ENCODE data around the gene EMILIN2.
"Not testable (repeated sequence)": the region's sequence is repeated elsewhere in the genome, so short reads cannot be mapped to it uniquely, and the experiment has no call there.

The EMILIN2 gene

DNA sequence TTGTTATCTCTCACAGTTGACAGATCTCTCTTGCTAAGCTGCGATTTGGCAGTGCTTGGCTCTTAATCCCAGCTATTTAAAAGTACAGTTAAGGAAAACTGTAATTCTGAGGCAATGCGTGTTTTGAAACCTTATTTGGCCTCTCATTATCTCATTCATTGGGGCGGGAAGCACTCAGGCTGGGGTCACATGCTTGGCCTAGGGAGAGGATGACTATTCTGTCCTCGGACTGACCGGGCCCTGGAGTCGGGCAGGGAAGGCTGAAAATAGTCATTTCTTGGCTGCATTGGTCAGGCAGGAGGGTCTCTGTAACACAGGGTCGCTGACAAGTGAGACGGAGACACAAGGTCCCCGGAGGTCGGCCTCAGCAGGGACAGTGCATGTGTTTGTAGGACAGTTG is 20.2 kb upstream of the EMILIN2 start:
- H3K4me3 ChIP-seq (ENCODE audit: low read depth, low read length): no peak overlapping the region
- TF ChIP-seq, protein P1, sequence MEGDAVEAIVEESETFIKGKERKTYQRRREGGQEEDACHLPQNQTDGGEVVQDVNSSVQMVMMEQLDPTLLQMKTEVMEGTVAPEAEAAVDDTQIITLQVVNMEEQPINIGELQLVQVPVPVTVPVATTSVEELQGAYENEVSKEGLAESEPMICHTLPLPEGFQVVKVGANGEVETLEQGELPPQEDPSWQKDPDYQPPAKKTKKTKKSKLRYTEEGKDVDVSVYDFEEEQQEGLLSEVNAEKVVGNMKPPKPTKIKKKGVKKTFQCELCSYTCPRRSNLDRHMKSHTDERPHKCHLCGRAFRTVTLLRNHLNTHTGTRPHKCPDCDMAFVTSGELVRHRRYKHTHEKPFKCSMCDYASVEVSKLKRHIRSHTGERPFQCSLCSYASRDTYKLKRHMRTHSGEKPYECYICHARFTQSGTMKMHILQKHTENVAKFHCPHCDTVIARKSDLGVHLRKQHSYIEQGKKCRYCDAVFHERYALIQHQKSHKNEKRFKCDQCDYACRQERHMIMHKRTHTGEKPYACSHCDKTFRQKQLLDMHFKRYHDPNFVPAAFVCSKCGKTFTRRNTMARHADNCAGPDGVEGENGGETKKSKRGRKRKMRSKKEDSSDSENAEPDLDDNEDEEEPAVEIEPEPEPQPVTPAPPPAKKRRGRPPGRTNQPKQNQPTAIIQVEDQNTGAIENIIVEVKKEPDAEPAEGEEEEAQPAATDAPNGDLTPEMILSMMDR (IDR thresholded peaks at IDR 0.05; ENCODE audit: low read depth, low read length): no peak

DNA sequence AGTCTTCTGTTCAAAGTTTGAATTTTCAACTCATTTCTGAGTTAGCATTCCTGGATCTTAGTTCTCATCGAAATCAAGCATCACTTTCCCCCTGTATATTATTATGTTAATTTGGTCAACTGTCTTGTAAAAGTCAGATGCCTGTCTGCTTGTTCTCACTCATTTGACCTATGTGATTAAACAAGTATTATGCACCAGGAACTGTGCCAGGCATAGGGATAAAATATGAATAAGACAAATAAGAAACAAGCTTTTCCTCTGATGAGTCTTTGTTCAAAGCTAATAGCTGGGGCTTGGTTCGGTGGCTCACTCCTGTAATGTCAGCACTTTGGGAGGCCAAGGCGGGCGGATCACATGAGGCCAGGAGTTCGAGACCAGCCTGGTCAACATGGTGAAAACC is 19.7 kb upstream of the EMILIN2 start:
- no peak overlapping the region for H3K4me3 ChIP-seq (ENCODE audit: low read depth, low read length)
- TF ChIP-seq, protein P1 (IDR thresholded peaks at IDR 0.05; ENCODE audit: low read depth, low read length): no peak

DNA sequence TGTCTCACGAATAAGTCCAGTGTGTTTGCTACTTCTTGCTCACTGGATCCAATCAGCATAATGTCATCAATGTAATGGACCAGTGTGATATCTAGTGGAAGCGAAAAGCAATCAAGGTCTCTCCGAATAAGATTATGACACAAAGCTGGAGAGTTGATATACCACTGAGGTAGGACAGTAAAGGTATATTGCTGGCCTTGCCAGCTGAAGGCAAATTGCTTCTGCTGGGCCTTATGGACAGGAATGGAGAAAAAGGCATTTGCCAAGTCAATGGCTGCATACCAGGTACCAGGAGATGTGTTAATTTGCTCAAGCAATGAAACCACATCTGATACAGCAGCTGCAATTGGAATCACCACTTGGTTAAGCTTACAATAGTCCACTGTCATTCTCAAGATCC is 10.7 kb upstream of the EMILIN2 start:
- H3K4me3 ChIP-seq (ENCODE audit: low read depth, low read length): not testable (repeated sequence)

DNA sequence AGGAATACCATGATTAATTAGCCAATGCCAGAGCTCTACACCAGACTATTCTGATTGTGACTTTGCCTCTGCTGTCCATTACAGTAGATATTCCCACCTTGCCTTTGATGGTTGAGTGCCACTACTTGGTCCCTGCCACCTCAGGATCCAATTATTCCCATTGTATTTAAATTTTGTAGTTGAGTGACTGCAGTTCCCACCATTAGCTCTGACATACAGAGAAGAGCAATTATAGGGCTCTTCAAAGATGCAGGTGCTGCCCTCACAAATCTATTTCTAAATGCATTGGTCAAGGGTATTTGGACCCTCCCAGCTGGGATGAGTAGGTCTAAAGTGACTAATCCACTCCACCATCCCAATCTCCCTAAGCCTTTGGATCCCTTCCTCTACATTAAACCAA is 9.5 kb upstream of the EMILIN2 start:
- not testable (repeated sequence) for H3K4me3 ChIP-seq (ENCODE audit: low read depth, low read length)

DNA sequence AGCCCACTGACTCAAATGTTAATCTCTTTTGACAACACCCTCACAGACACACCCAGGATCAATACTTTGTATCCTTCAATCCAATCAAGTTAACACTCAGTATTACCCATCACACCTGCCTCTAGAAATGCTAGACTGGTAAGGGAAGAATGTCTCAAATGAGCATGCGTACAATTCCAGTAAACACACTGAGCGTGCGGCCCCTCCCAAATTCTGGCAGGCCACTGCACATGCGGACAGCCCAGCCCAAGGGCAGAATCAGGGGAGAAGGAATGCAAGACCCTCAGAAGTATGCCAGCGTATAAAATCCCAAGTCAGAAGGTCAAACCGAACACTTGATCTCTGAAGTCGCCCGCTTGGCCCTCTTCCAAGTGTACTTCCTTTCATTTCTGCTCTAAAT is 7.6 kb upstream of the EMILIN2 start:
- TF ChIP-seq, protein P1 (IDR thresholded peaks at IDR 0.05; ENCODE audit: low read depth, low read length): no peak
- no peak overlapping the region for H3K4me3 ChIP-seq (ENCODE audit: low read depth, low read length)

DNA sequence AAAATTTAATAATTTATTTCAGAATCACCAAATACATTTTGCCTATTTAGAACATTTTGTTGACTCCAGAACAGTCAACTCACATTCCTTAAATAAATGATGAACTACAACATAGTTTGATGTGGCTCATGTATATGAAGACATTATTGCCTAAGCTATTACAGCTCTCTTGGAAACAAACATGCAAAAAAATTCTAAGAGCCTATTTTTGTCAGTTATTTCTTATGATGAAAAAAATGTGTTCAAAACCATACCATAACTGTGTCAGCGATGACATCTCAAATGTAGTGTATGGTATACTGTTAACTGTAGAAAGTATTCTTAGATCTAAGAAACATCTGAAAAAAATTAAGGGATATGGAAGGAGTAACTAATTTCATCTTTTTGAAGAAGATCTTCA is 6.3 kb upstream of the EMILIN2 start:
- TF ChIP-seq, protein P1 (IDR thresholded peaks at IDR 0.05; ENCODE audit: low read depth, low read length): no peak
- no peak overlapping the region for H3K4me3 ChIP-seq (ENCODE audit: low read depth, low read length)

DNA sequence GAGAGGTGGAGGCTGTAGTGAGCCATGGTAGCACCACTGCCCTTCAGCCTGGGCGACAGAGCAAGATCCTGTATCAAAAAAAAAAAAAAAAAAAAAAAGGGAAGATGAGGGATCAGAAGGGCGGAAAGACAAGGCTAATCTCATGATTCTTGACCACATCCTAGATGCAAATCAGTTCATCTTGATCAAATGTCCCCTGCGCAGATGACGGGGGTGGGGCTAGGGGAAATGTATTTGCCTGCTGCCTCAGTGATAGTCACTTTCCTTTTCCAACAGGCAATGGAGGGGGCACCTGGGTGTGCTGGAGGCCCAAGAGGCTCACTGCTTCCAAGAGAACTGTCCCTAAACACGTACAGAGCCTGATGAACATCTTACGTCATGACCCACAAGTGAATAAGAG is 3.7 kb upstream of the EMILIN2 start:
- H3K4me3 ChIP-seq (ENCODE audit: low read depth, low read length): no peak overlapping the region
- TF ChIP-seq, protein P1 (IDR thresholded peaks at IDR 0.05; ENCODE audit: low read depth, low read length): no peak

DNA sequence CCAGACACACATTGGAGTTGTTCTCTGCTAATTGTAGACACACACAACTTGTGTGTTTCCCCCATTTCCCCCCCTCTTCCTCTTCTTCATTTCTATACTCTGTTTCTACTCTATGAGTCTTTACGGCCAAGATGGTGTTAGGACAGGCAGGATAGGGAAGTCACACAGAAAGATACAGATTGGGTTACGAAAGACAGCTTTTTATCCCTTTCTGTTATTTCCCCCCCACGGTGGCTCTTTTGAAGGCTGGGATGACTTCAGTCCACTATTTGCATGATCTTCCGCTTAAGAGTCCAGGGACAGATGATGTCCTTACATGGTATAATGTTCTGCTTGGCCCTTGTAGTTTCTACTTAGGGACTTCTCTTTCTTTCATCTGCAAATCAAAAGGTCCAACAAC is 1.6 kb upstream of the EMILIN2 start:
- TF ChIP-seq, protein P1 (IDR thresholded peaks at IDR 0.05; ENCODE audit: low read depth, low read length): no peak
- no peak overlapping the region for H3K4me3 ChIP-seq (ENCODE audit: low read depth, low read length)

All from WI38 (cell line).